H1 (cell line): ENCODE results near the gene GET3. TPM values are rescaled to one million over a fixed set of nuclear protein-coding genes. Genes with fewer than 3 reads are reported as not detected.

Experiments
- CTCF ChIA-PET: fragments of 300-600 bp; sonication (Branson Sonifier 250); formaldehyde crosslinking; loops from one replicate; lab custom pipeline; 2021; ENCODE audit not compliant: partially characterized antibody; lab: Charles Lee
- POLR2A ChIA-PET: fragments of 300-600 bp; sonication (Branson Sonifier 250); formaldehyde crosslinking; loops from one replicate; lab custom pipeline; 2021; ENCODE audit warnings: inconsistent platforms; ENCODE audit not compliant: partially characterized antibody; lab: Charles Lee
- DNase-seq, 2 experiments: peaks; one replicate each; pipeline versions ENCODE4 v3.0.0 to v3.0.0-alpha.2; 2010 to 2022; ENCODE audit warnings: low spot score in 2 of 2, low read depth in 1 of 2, mixed read lengths in 1 of 2
- FAIRE-seq: peaks from 2 replicates; lab custom pipeline; 2011; peaks lifted over from hg19 to GRCh38; lab: Jason Lieb, UNC
- H2AFZ ChIP-seq: 2 replicates; pipeline ENCODE4 v1.8.1; 2012; ENCODE audit warnings: low read length, inconsistent platforms
- H2AK5ac ChIP-seq: 2 replicates; pipeline ENCODE4 v1.6.1; 2013; ENCODE audit warnings: low read depth, low read length
- H2BK120ac ChIP-seq: replicated peaks from 2 replicates; pipeline ENCODE3; 2013; ENCODE audit warnings: low read depth, low read length, inconsistent platforms
- H2BK12ac ChIP-seq: 2 replicates; pipeline ENCODE4 v1.6.1; 2013; ENCODE audit warnings: low read depth, low read length
- H2BK15ac ChIP-seq: 2 replicates; pipeline ENCODE4 v1.6.1; 2013; ENCODE audit warnings: low read length
- H2BK20ac ChIP-seq: 2 replicates; pipeline ENCODE4 v1.6.1; 2013; ENCODE audit warnings: low read length
- H2BK5ac ChIP-seq: 2 replicates; pipeline ENCODE4 v1.6.1; 2013; ENCODE audit warnings: low read depth, low read length
- H3K14ac ChIP-seq: 2 replicates; pipeline ENCODE4 v1.6.1; 2013; ENCODE audit warnings: inconsistent platforms; ENCODE audit not compliant: insufficient read length
- H3K18ac ChIP-seq: 2 replicates; pipeline ENCODE4 v1.6.1; 2013; ENCODE audit warnings: low read length; ENCODE audit errors: extremely low read depth
- H3K23ac ChIP-seq: 2 replicates; pipeline ENCODE4 v1.6.1; 2013; ENCODE audit warnings: inconsistent platforms; ENCODE audit not compliant: insufficient read length
- H3K23me2 ChIP-seq: 2 replicates; pipeline ENCODE4 v1.6.1; 2013; ENCODE audit warnings: low read depth, low read length
- H3K27ac ChIP-seq: 2 replicates; pipeline ENCODE4 v1.6.1; 2011; ENCODE audit warnings: low read depth, low read length, inconsistent platforms
- H3K27me3 ChIP-seq, 4 experiments: replicated peaks in 1 of 4; 1 replicate in 1 of 4; 2 replicates in 3 of 4; pipeline versions ENCODE4 v1.6.1 to v1.8.1; 2011 to 2013; ENCODE audit warnings: low read length in 3 of 4, mild to moderate bottlenecking in 3 of 4, inconsistent platforms in 2 of 4, mixed read lengths in 2 of 4, moderate library complexity in 1 of 4; ENCODE audit not compliant: control insufficient read depth in 3 of 4, insufficient read depth in 3 of 4; ENCODE audit errors: extremely low read depth in 1 of 4
- H3K36me3 ChIP-seq, 4 experiments: 2 replicates each; pipeline versions ENCODE4 v1.6.1 to v1.8.1; 2011 to 2013; ENCODE audit warnings: mild to moderate bottlenecking in 4 of 4, low read length in 3 of 4, moderate library complexity in 2 of 4, control low read depth in 1 of 4, inconsistent platforms in 1 of 4; ENCODE audit not compliant: insufficient read depth in 4 of 4, control insufficient read depth in 2 of 4
- H3K4ac ChIP-seq: replicated peaks from 2 replicates; pipeline ENCODE3; 2013; ENCODE audit warnings: low read length, low read depth, mixed read lengths, inconsistent platforms; ENCODE audit not compliant: insufficient read length
- H3K4me1 ChIP-seq, 4 experiments: replicated peaks in 1 of 4; 1 replicate in 1 of 4; 2 replicates in 3 of 4; pipeline versions ENCODE4 v1.6.1 to v1.8.1; 2011 to 2013; ENCODE audit warnings: low read length in 3 of 4, inconsistent platforms in 2 of 4, mixed read lengths in 1 of 4; ENCODE audit not compliant: insufficient read depth in 4 of 4, control insufficient read depth in 3 of 4
- H3K4me2 ChIP-seq, 2 experiments: 2 replicates each; pipeline versions ENCODE4 v1.6.1 to v1.8.1; 2011 to 2013; ENCODE audit warnings: low read depth in 2 of 2, low read length in 2 of 2, control low read depth in 1 of 2, inconsistent platforms in 1 of 2, mild to moderate bottlenecking in 1 of 2; ENCODE audit not compliant: insufficient read depth in 1 of 2
- H3K4me3 ChIP-seq, 4 experiments: fragments of 200-600, 300-600 bp in 1 of 4; sonication (generic), shearing (Covaris generic), sonication (Bioruptor Twin) in 1 of 4; 2 replicates each; pipeline versions ENCODE4 v1.5.1 to v1.8.1; 2011 to 2016; ENCODE audit warnings: low read length in 4 of 4, low read depth in 3 of 4, control low read depth in 2 of 4, inconsistent platforms in 2 of 4, mild to moderate bottlenecking in 2 of 4, mixed read lengths in 1 of 4, moderate library complexity in 1 of 4; ENCODE audit not compliant: insufficient read depth in 2 of 4; ENCODE audit errors: extremely low read depth in 1 of 4
- H3K56ac ChIP-seq: replicated peaks from 2 replicates; pipeline ENCODE3; 2013; ENCODE audit warnings: low read depth, mild to moderate bottlenecking, mixed read lengths, low read length, inconsistent platforms; ENCODE audit not compliant: insufficient read length
- H3K79me1 ChIP-seq: 2 replicates; pipeline ENCODE4 v1.6.1; 2013; ENCODE audit warnings: low read depth, low read length, control low read depth
- H3K79me2 ChIP-seq, 2 experiments: 2 replicates each; pipeline versions ENCODE4 v1.6.1 to v1.8.1; 2012 to 2013; ENCODE audit warnings: low read length in 2 of 2, mild to moderate bottlenecking in 2 of 2, inconsistent platforms in 1 of 2; ENCODE audit not compliant: insufficient read depth in 2 of 2, control insufficient read depth in 1 of 2
- H3K9ac ChIP-seq, 4 experiments: replicated peaks in 1 of 4; 1 replicate in 1 of 4; 2 replicates in 3 of 4; pipeline versions ENCODE4 v1.6.1 to v1.8.1; 2011 to 2013; ENCODE audit warnings: low read depth in 3 of 4, low read length in 3 of 4, control low read depth in 2 of 4, mild to moderate bottlenecking in 2 of 4, moderate library complexity in 2 of 4, inconsistent platforms in 1 of 4; ENCODE audit errors: extremely low read depth in 1 of 4
- H3K9me3 ChIP-seq, 2 experiments: 2 replicates each; pipeline versions ENCODE4 v1.6.1 to v1.8.1; 2012 to 2013; ENCODE audit warnings: mild to moderate bottlenecking in 2 of 2, moderate library complexity in 2 of 2, control low read depth in 1 of 2, inconsistent platforms in 1 of 2, low read depth in 1 of 2, low read length in 1 of 2, mixed read lengths in 1 of 2; ENCODE audit not compliant: insufficient read depth in 2 of 2
- H4K20me1 ChIP-seq, 2 experiments: replicated peaks in 1 of 2; 2 replicates each; pipeline versions ENCODE3 to v1.8.1; 2011 to 2013; ENCODE audit warnings: inconsistent platforms in 2 of 2, low read length in 2 of 2, mild to moderate bottlenecking in 1 of 2; ENCODE audit not compliant: insufficient read depth in 2 of 2, control insufficient read depth in 1 of 2
- H4K5ac ChIP-seq: 2 replicates; pipeline ENCODE4 v1.6.1; 2013; ENCODE audit warnings: low read length, low read depth, mixed read lengths, inconsistent platforms; ENCODE audit not compliant: insufficient read length
- H4K8ac ChIP-seq: 2 replicates; pipeline ENCODE4 v1.8.0; 2013; ENCODE audit warnings: mild to moderate bottlenecking, moderate library complexity, low read length, inconsistent platforms; ENCODE audit not compliant: insufficient read depth; ENCODE audit errors: extremely low read depth
- H4K91ac ChIP-seq: replicated peaks from 2 replicates; pipeline ENCODE3; 2013; ENCODE audit warnings: low read length, mixed read lengths, inconsistent platforms; ENCODE audit not compliant: insufficient read length
- EGR1 ChIP-seq: IDR thresholded peaks from 2 replicates; pipeline ENCODE4 v1.6.1; 2011; ENCODE audit warnings: low read depth, low read length, borderline replicate concordance
- EZH2 ChIP-seq: fragments of 200-600 bp; sonication (generic); IDR thresholded peaks from 2 replicates; pipeline ENCODE4 v1.7.1; 2012; ENCODE audit warnings: low read depth, mild to moderate bottlenecking, moderate library complexity, low read length, inconsistent platforms; ENCODE audit not compliant: severe bottlenecking
- WGBS, 2 experiments: shearing (Covaris generic) in 1 of 2; methylation state at CpG; one replicate each; pipeline versions ENCODE4 v1.1.6 to v1.1.7; 2013 to 2015; ENCODE audit warnings: low lambda C conversion rate in 2 of 2, mixed read lengths in 2 of 2, inconsistent platforms in 1 of 2, low coverage in 1 of 2, missing lambda C conversion rate in 1 of 2; ENCODE audit not compliant: insufficient replicate concordance in 2 of 2, insufficient coverage in 1 of 2, insufficient read length in 1 of 2; ENCODE audit errors: extremely low coverage in 1 of 2, missing lambda C conversion rate in 1 of 2; 5-methylcytosine and 5-hydroxymethylcytosine counted together
- polyA plus RNA-seq, 7 experiments: library from polyadenylated mRNA; depleted of rRNA in 3 of 7; stranded (reverse) in 5 of 7; unstranded in 2 of 7; fragments of >200 nt in 5 of 7; fragments of 200-250 nt in 2 of 7; gene quantifications; 1 replicate in 5 of 7; 2 replicates in 1 of 7; 4 replicates in 1 of 7; pipeline versions ENCODE4 v1.2.1 to v1.2.3, GENCODE V29; 2011 to 2013; ENCODE audit warnings: missing spikeins in 2 of 7, mixed read lengths in 2 of 7
- total RNA-seq: library from RNA; stranded (reverse); fragmentation: NEBNext Ultra II Directional; extraction: Animal tissue kit (Norgen Biotek cat#: 25700); gene quantifications from 2 replicates; pipeline ENCODE4 v1.2.1, GENCODE V29; 2021

Gene GET3
- total and polyA plus RNA-seq, 2 of the 8 experiments (the other 6 are each of a cell fraction or from before 2014, with no cell fraction given): 105 to 297 TPM

- Histone ChIP-seq H3K4me2 (no peak overlapping the region), H3K36me3 (no peaks in the 10 kb centered on the region), H3K4me1 (peaks cover 16 to 42% (median 26%) of the 10 kb centered on the region in 4 experiments), H3K14ac (no peak overlapping the region), H3K27ac (no peak overlapping the region), H3K56ac (no peak overlapping the region), H4K5ac (no peak overlapping the region), H3K4me3 (no peak overlapping the region), H3K23ac (no peak overlapping the region), H2AFZ (no peak overlapping the region), H3K9ac (no peak overlapping the region), H4K91ac (no peak overlapping the region), H3K4ac (no peak overlapping the region), H2AK5ac (no peak overlapping the region; the same call in 1 of the 2 replicates), H3K79me2 (no peaks in the 10 kb centered on the region), H3K9me3 (no peaks in the 10 kb centered on the region), H3K27me3 (peaks cover 0 to 7% (median 4%) of the 10 kb centered on the region in 4 experiments; a peak in 5 of 7 replicates), H3K79me1 (no peaks in the 10 kb centered on the region; the same call in 1 of the 2 replicates), H3K23me2 (peaks cover 24% of the 10 kb centered on the region; the same call in 1 of the 2 replicates), H2BK5ac (peak overlapping the region; percentile 44; the same call in 1 of the 2 replicates), H2BK120ac (no peak overlapping the region), H4K8ac (peak overlapping the region; percentile 69; the same call in 1 of the 2 replicates), H4K20me1 (peaks cover 0 to 1% of the 10 kb centered on the region in 2 experiments), H2BK20ac (no peak overlapping the region), H2BK12ac (peak overlapping the region; percentile 17; the same call in 1 of the 2 replicates), H3K18ac (no peak overlapping the region; the same call in none of the 2 replicates), H2BK15ac (no peak overlapping the region)
- 84% methylated on average over 14 of the region's 18 CpGs; no CpG with 5 or more reads in 1 of the 2 experiments for WGBS, 2 experiments
- ChIA-PET POLR2A (interaction anchor here (0.7 to 3.5 kb wide), 6 partner anchors 7 to 14 kb away, joined by 3 to 33 read pairs (median 10); partner anchors contain the start of gene HOOK2), CTCF (interaction anchor here (1.3 to 4.5 kb wide), 4 partner anchors 9 to 21 kb away, joined by 3 to 39 read pairs (median 14); no protein-coding TSS in a partner anchor)
- FAIRE-seq: no peak
- DNase-seq: no peak
- no peak for TF ChIP-seq EGR1
- TF ChIP-seq EZH2: no peak
These were observed 49.0 kb downstream of the GET3 start for GRCh38 chr19:12786141-12786870.
